Breast epithelium (tissue), 4 donors: ENCODE data around the gene ZNF536. TPM values are rescaled to one million over a fixed set of nuclear protein-coding genes. Genes with fewer than 3 reads are reported as not detected.
"Not testable (repeated sequence)": the region's sequence is repeated elsewhere in the genome, so short reads cannot be mapped to it uniquely, and the experiment has no call there.

Source experiments
- DNase-seq, 2 donors: peaks; one replicate each; pipeline ENCODE4 v3.0.0-alpha.2; 2019; ENCODE audit warnings: low spot score in 2 of 2
- H3K27ac ChIP-seq, 2 donors: fragments of 200-600 bp; sonication (generic) in 1 of 2; one replicate each; pipeline ENCODE4 v1.5.1; 2016 to 2019; ENCODE audit warnings: mild to moderate bottlenecking in 1 of 2
- H3K27me3 ChIP-seq, 2 donors: fragments of 200-600 bp; sonication (generic) in 1 of 2; one replicate each; pipeline versions ENCODE4 v1.5.1 to v1.6.0; 2017 to 2019; ENCODE audit warnings: control low read depth in 1 of 2, mild to moderate bottlenecking in 1 of 2
- H3K36me3 ChIP-seq: fragments of 200-600 bp; one replicate; pipeline ENCODE4 v1.5.1; 2019
- H3K4me1 ChIP-seq, 2 donors: fragments of 200-600 bp; sonication (generic); one replicate each; pipeline ENCODE4 v1.5.1; 2016 to 2019; ENCODE audit warnings: control low read depth in 1 of 2
- H3K4me3 ChIP-seq, 3 donors: fragments of 200-600 bp; sonication (generic); 1 replicate in 2 of 3; 2 replicates in 1 of 3; pipeline ENCODE4 v1.5.1; 2016 to 2019; ENCODE audit warnings: mild to moderate bottlenecking in 3 of 3, moderate library complexity in 2 of 3
- H3K9me3 ChIP-seq, 2 donors: fragments of 200-600 bp; sonication (generic) in 1 of 2; one replicate each; pipeline ENCODE4 v1.5.1; 2016 to 2019; ENCODE audit warnings: control low read depth in 1 of 2
- POLR2A ChIP-seq: fragments of 450-650 bp; IDR thresholded peaks from one replicate; pipeline ENCODE4 v1.6.1; 2016; ENCODE audit warnings: antibody characterized with exemption, mild to moderate bottlenecking, moderate library complexity
- POLR2AphosphoS5 ChIP-seq, 3 donors: sonication (generic); formaldehyde crosslinking; IDR thresholded peaks; one replicate each; pipeline ENCODE4 v1.6.1; 2017; ENCODE audit warnings: antibody characterized with exemption in 3 of 3
- intact Hi-C: fragments of 100-400 bp; cut with DNase I; formaldehyde crosslinking; loops from one replicate; pipeline ENCODE4 v1.15.1; 2023; ENCODE audit warnings: low total_unique reads
- total RNA-seq, 3 donors: library from RNA; depleted of rRNA; stranded (reverse); fragments of >200 nt; gene quantifications; one replicate each; pipeline ENCODE4 v1.1.0, GENCODE V29; 2016
- TF ChIP-seq, protein P1 (sequence below), 3 donors: fragments of 450-650 bp; IDR thresholded peaks; one replicate each; pipeline ENCODE4 v1.5.1; 2016 to 2017; ENCODE audit warnings: antibody characterized with exemption in 3 of 3, mild to moderate bottlenecking in 3 of 3, moderate library complexity in 3 of 3

The ZNF536 gene
- total RNA-seq, 3 donors from 2014 or later, result under 0.01 to 0.15 TPM; not detected in 1

DNA sequence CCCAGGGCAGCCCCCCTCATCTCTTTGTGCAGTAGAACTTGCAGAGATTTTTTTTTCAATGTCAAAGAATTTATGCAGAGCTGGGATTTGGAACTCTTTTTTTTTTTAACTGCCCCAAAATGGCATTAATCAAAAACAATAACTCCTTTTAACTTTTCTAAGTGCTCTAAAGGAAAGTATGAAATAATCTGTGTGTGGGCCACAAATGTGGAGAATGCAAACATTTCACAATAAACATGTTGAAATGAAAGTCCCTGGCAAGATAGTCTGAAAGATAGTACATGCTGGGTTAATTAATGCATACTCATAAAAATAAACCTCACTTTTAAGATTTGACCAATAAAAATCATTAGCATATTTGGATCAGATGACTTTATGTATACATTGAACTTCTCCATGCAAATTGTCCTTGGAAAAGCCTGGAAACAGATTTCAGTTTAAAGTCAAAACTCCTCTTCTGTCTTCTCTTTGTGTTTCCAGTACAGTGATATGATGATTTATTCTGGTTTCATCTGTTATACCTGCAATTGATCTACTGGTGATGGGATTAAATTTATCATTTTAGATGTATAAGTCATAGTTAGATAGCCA lies 30.5 kb upstream of the ZNF536 start:
- Histone ChIP-seq H3K4me3 (no peak overlapping the region), H3K36me3 (no peaks in the 10 kb centered on the region), H3K9me3 (peaks cover 0 to 4% of the 10 kb centered on the region in 2 donors), H3K27ac (no peak overlapping the region), H3K27me3 (peaks cover 0 to 4% of the 10 kb centered on the region in 2 donors), H3K4me1 (no peaks in the 10 kb centered on the region)
- intact Hi-C loops, result no loop called here
- no peak for DNase-seq
- TF ChIP-seq POLR2AphosphoS5 (IDR thresholded peaks at IDR 0.05), result no peak

- H3K27ac ChIP-seq, result no peak overlapping the region
- intact Hi-C loops, result no loop called here
- no peaks in the 10 kb centered on the region for H3K4me1 ChIP-seq
Observed at GRCh38 chr19:30342901-30343300, 29.3 kb upstream of the ZNF536 start.

GRCh38 chr19:30344446-30345425 lies 27.4 kb upstream of the ZNF536 start:
- peak in 1 of 2 donors; percentile 28 for DNase-seq
- Histone ChIP-seq H3K27me3 (no peaks in the 10 kb centered on the region), H3K27ac (no peak overlapping the region), H3K4me1 (no peaks in the 10 kb centered on the region), H3K36me3 (no peaks in the 10 kb centered on the region), H3K4me3 (no peak overlapping the region), H3K9me3 (peaks cover 0 to 5% of the 10 kb centered on the region in 2 donors)
- intact Hi-C loops, result no loop called here
- TF ChIP-seq POLR2AphosphoS5 (IDR thresholded peaks at IDR 0.05) (no peak), POLR2A (no peak)
- TF ChIP-seq, protein P1, sequence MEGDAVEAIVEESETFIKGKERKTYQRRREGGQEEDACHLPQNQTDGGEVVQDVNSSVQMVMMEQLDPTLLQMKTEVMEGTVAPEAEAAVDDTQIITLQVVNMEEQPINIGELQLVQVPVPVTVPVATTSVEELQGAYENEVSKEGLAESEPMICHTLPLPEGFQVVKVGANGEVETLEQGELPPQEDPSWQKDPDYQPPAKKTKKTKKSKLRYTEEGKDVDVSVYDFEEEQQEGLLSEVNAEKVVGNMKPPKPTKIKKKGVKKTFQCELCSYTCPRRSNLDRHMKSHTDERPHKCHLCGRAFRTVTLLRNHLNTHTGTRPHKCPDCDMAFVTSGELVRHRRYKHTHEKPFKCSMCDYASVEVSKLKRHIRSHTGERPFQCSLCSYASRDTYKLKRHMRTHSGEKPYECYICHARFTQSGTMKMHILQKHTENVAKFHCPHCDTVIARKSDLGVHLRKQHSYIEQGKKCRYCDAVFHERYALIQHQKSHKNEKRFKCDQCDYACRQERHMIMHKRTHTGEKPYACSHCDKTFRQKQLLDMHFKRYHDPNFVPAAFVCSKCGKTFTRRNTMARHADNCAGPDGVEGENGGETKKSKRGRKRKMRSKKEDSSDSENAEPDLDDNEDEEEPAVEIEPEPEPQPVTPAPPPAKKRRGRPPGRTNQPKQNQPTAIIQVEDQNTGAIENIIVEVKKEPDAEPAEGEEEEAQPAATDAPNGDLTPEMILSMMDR (IDR thresholded peaks at IDR 0.05), result no peak

More at GRCh38 chr19:30342901-30343300, 29.3 kb upstream of the ZNF536 start:
- Histone ChIP-seq H3K9me3 (peaks cover 0 to 5% of the 10 kb centered on the region in 2 donors), H3K4me3 (no peak overlapping the region), H3K36me3 (no peaks in the 10 kb centered on the region), H3K27me3 (peaks cover 0 to 4% of the 10 kb centered on the region in 2 donors)
- DNase-seq, result peak in 1 of 2 donors; percentile 33
- TF ChIP-seq, protein P1 (IDR thresholded peaks at IDR 0.05), result no peak
- TF ChIP-seq POLR2AphosphoS5 (IDR thresholded peaks at IDR 0.05) (no peak), POLR2A (no peak)

DNA sequence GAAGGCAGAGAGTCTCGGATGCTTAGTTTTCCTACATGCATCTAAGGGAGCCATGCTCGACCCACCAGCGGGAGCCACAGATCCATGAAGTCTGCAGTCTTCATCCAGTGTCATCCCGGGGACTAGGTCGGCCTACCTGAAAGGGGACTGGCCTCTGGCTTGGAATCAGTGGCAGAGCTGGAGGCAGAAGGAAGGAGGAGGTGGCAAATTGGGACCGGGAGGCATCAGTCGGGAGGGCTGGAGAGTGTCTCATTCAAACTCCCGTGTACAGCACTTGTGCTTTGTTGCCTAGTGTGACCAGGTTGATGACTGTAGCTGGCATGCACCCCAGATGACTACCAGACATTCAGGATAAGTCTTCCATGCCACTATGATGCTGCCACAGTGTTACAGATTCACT lies 26.5 kb upstream of the ZNF536 start:
- Histone ChIP-seq H3K36me3 (no peaks in the 10 kb centered on the region), H3K27me3 (no peaks in the 10 kb centered on the region), H3K9me3 (peaks cover 0 to 5% of the 10 kb centered on the region in 2 donors), H3K4me3 (no peak overlapping the region), H3K27ac (no peak overlapping the region), H3K4me1 (no peaks in the 10 kb centered on the region)
- TF ChIP-seq, protein P1 (IDR thresholded peaks at IDR 0.05), result no peak
- TF ChIP-seq POLR2AphosphoS5 (IDR thresholded peaks at IDR 0.05) (no peak), POLR2A (no peak)
- peak in 1 of 2 donors; percentile 35 for DNase-seq
- intact Hi-C loops, result no loop called here

DNA sequence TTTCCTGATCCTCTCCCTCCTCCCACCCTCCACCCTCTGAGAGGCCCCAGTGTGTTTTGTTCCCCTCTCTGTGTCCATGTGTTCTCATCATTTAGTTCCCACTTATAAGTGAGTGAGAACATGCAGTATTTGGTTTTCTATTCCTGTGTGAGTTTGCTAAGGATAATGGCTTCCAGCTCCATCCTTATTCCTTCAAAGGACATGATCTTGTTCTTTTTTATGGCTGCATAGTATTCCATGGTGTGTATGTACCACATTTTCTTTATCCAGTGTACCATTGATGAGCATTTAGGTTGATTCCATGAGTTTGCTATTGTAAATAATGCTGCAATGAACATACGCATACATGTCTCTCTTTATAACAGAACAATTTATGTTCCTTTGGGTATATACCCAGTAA lies 25.7 kb upstream of the ZNF536 start:
- H3K9me3 ChIP-seq, H3K4me1 ChIP-seq, H3K36me3 ChIP-seq, H3K27ac ChIP-seq, H3K4me3 ChIP-seq, intact Hi-C loops, H3K27me3 ChIP-seq, DNase-seq: not testable (repeated sequence)
